Femur (tissue), 1 donor: ENCODE results near the gene PLCL1.
"Not testable (repeated sequence)": the region's sequence is repeated elsewhere in the genome, so short reads cannot be mapped to it uniquely, and the experiment has no call there.

Source experiments
- DNase-seq: peaks from one replicate; pipeline ENCODE4 v3.0.0-alpha.2; 2017

Gene PLCL1

GRCh38 chr2:198136142-198136541 lies 331.7 kb downstream of the PLCL1 start:
- no peak for DNase-seq

GRCh38 chr2:198137733-198138132 lies 333.3 kb downstream of the PLCL1 start:
- DNase-seq, result no peak

GRCh38 chr2:198141726-198142125 lies 337.3 kb downstream of the PLCL1 start:
- no peak for DNase-seq

- no peak for DNase-seq
These were observed 338.8 kb downstream of the PLCL1 start for GRCh38 chr2:198143156-198143555.

- DNase-seq, result no peak
These were observed 339.4 kb downstream of the PLCL1 start for GRCh38 chr2:198143793-198144192.

GRCh38 chr2:198144660-198145059 lies 340.3 kb downstream of the PLCL1 start:
- DNase-seq, result no peak

GRCh38 chr2:198146346-198146940 lies 342.1 kb downstream of the PLCL1 start:
- peak; percentile 38 for DNase-seq

GRCh38 chr2:198157314-198157713 lies 352.9 kb downstream of the PLCL1 start:
- DNase-seq, result no peak

- DNase-seq, result no peak
These were observed 356.8 kb downstream of the PLCL1 start for GRCh38 chr2:198161151-198161550.

GRCh38 chr2:198162276-198162675 lies 357.9 kb downstream of the PLCL1 start:
- no peak for DNase-seq

- no peak for DNase-seq
These were observed 360.4 kb downstream of the PLCL1 start for GRCh38 chr2:198164843-198165242.

GRCh38 chr2:198165289-198165688 lies 360.9 kb downstream of the PLCL1 start:
- no peak for DNase-seq

- no peak for DNase-seq
These were observed 363.0 kb downstream of the PLCL1 start for GRCh38 chr2:198167346-198167745.

GRCh38 chr2:198168651-198169050 lies 364.3 kb downstream of the PLCL1 start:
- DNase-seq, result no peak

- DNase-seq, result no peak
These were observed 368.8 kb downstream of the PLCL1 start for GRCh38 chr2:198173242-198173641.

GRCh38 chr2:198173864-198174263 lies 369.5 kb downstream of the PLCL1 start:
- no peak for DNase-seq

- DNase-seq, result no peak
These were observed 370.9 kb downstream of the PLCL1 start for GRCh38 chr2:198175271-198175670.

GRCh38 chr2:198177040-198177439 lies 372.6 kb downstream of the PLCL1 start:
- DNase-seq, result no peak

- DNase-seq, result no peak
These were observed 374.4 kb downstream of the PLCL1 start for GRCh38 chr2:198178766-198179165.

- no peak for DNase-seq
These were observed 381.9 kb downstream of the PLCL1 start for GRCh38 chr2:198186257-198186656.

GRCh38 chr2:198187841-198188240 lies 383.4 kb downstream of the PLCL1 start:
- DNase-seq, result peak; percentile 23

GRCh38 chr2:198188982-198189381 lies 384.6 kb downstream of the PLCL1 start:
- DNase-seq, result no peak

- no peak for DNase-seq
These were observed 387.3 kb downstream of the PLCL1 start for GRCh38 chr2:198191651-198192050.

GRCh38 chr2:198196556-198196955 lies 392.2 kb downstream of the PLCL1 start:
- DNase-seq, result not testable (repeated sequence)
